HG02623 (cell line): ENCODE measurements around the gene ZBTB7C.

Source experiments
- ATAC-seq: cut with Tn5 transposase; IDR thresholded peaks from one replicate; pipeline ENCODE4 v1.9.1; 2021; ENCODE audit warnings: moderate library complexity; ENCODE audit not compliant: unreplicated experiment

Gene ZBTB7C

DNA sequence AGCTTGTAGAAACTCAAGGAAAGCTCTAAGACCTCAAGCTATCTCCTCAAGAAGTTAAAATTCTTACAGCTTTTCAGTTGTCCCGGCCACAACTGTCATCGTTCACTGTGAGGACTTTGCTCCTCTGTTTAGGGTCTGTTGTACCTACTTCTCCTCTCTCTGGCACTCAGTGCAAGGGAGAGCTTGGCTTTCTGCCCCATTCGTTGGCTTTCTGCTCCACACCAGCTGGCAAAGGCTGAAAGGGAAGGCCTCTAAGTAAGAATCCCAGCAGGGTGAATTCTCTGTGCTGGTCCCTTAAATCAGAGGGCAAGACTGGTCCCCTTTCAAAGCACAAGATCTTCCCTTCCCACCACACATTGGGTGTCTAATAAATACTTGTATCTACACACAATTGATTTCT, 17.3 kb downstream of the ZBTB7C start:
- ATAC-seq = no peak

- ATAC-seq = no peak
Measured at GRCh38 chr18:48390641-48391040, 18.5 kb downstream of the ZBTB7C start.

- ATAC-seq = no peak
Measured at GRCh38 chr18:48388478-48388877, 20.7 kb downstream of the ZBTB7C start.

- no peak for ATAC-seq
Measured at GRCh38 chr18:48387300-48387699, 21.9 kb downstream of the ZBTB7C start.

DNA sequence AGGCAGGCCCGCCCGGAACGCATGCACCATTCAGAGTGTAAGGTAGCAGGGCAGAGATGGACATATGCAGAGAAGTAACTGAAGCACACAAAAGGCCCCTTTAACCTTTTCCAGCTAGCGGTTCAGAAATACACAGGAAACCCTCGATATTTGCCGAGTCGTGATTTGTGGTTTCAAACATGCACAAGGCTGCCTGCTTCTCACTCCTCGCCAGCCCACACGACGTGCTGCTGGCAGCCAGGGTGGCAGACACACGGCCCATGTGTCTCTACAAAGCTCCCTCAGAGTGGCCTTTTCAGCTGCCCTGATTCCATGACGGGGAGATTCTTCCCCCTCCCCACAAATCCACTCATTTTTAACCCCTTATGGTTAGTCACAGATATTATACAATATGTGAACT, 23.6 kb downstream of the ZBTB7C start:
- no peak for ATAC-seq

- no peak for ATAC-seq
Measured at GRCh38 chr18:48376934-48377333, 32.2 kb downstream of the ZBTB7C start.

DNA sequence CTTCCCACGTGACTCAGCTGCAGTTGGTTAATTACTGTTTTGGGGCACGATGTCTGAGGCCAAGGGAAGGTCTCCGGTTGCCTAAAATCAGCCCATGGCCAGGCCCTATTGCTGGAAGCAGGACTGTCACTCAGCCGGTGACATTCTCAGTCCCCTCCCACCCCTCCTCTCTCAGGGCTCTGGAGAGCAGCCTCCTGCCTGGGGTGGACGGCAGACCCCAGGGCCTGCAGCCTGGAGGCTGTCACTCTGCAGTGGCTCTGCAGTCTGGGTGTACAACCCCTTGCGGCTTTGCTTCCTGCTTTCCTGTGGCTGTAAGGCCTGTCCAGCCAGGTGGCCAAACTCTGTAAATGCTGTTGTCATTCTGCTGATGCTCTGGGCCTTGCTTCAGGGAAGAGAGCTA, 32.8 kb downstream of the ZBTB7C start:
- ATAC-seq = no peak

DNA sequence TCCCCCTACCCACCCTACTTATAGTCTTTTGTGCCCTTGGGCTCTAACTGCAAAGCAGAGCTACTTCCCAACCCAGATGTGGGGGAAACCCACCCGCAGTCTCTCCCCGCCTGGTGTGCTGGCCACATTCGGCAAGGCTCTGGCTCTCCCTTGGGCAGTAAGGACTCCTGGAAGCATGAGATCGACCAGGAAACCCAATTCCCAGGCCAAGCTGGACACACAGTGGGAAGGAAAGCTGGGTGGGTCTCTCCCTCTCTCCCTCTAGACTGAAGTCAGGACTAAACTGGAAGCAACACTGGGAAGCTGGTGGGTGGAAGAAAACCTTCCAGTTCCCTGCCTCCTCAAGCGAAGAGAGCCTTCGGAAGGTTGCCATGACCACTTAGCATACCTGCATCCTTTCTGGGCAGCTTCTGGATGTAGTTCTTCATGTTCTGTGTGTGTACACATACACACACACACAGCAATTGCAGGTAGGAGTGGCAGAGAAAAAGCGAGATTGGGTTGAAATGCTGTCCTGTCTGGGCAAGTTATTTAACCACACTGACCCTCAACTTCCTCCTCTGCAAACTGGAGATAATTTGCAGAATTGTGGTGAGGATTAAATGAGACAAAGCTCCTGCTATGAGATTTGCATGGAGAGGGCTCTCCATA, 33.9 kb downstream of the ZBTB7C start:
- no peak for ATAC-seq

DNA sequence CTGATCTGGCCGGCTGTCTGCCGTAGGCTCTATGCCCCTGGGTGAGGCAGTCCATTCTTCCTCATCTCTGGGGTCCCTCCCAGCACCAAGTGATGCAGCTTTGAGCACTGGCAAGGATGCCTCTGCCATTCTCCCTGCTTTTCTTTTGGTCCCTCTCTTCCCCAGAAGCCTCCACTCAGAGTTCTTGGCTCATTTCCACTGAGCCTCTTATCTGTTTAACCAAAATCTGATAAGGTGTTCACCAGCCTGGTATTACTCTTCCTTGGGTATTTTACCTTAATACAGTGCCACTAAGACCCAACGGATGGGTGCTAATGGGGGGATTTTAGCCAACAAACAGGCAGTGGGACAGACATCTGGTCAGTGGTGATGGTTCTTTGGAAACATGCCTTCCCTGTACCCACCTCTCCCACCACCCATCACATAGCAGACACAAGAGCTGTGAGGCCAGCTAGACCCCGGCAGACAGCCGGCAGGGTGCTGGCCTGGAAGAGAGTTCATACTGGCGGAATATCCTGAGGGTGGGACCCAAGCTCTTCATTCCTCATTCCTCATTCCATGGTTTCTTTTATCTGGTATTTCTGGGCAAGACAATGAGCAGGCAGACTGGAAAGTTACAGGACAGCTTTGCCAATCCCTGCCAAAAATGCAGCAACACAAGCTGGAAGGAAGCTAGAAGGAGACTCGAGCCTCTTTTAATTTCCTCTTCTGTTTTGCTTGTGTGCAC, 34.6 kb downstream of the ZBTB7C start:
- ATAC-seq = no peak

- no peak for ATAC-seq
Measured at GRCh38 chr18:48371854-48372602, 37.2 kb downstream of the ZBTB7C start.

DNA sequence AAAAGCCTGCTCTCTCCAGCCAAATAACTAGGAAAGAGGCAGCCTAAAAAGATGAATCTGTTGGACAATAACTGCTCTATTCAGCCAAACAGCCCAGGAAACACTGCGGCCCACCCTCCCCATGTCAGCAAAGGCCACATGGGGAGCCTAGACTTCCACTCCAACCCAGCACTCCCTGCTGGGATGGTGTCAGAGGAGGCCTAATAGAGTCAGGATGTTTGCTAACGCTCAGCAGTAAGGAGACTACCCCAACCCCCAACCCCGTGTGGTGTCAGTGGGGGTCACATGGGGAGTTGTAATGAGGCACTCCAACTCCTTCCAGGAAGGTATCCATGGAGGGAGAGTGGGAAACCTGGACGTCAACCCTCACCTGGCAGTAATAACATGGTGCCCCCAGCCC, 41.6 kb downstream of the ZBTB7C start:
- no peak for ATAC-seq

GRCh38 chr18:48365965-48366364, 43.2 kb downstream of the ZBTB7C start:
- no peak for ATAC-seq

DNA sequence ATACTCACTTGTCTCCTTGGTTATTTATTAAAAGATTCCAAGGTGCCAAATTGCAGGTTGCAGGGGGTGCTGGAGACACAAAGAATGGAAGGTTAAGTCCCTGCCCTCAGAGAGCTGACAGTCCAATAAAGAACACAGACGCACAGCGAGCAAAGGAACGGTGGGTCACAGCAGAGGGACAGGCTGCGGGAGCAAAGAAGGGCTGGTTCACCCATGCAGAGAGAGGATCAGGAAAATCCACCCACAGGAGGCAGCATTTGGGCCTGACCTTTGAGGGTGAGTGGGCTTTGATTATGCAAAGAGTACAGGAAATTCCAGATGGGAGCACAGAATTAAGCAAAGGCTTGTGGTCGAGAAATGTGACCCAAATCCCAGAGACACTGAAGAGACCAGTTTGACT, 45.0 kb downstream of the ZBTB7C start:
- no peak for ATAC-seq

- no peak for ATAC-seq
Measured at GRCh38 chr18:48363175-48363574, 46.0 kb downstream of the ZBTB7C start.

GRCh38 chr18:48361801-48362200, 47.4 kb downstream of the ZBTB7C start:
- ATAC-seq = no peak

GRCh38 chr18:48360376-48361021, 48.7 kb downstream of the ZBTB7C start:
- no peak for ATAC-seq

GRCh38 chr18:48359626-48360025, 49.6 kb downstream of the ZBTB7C start:
- ATAC-seq = no peak

GRCh38 chr18:48358868-48359267, 50.3 kb downstream of the ZBTB7C start:
- ATAC-seq = no peak

GRCh38 chr18:48356909-48357631, 52.1 kb downstream of the ZBTB7C start:
- no peak for ATAC-seq

DNA sequence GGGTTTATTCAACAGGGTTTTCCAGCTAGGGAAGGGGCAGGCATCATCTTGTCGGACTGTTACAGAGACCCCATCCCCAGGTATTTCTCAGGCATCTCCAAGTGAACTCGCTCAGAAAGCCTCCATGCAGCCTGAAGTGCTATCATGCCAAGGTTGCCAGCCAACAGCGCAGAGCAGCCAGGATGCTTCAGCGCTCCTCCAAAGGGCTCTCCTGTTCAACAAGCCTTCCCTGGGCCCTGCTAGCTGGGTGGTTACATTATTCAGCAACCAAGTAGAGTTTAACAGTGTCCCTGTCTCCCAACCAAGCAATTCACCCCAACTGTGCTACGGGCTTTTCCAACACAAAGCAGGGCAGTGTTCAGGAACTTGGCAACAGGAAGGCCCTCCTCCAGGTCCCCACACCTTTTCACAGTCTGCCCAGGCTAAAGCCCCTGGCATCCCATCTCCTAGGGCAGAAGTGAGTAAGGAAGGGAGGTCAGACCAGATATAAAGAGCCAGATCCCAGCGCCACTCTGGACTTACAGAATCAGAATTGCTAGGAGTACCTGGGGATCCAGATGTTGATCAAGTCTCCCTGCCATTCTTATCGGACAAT, 52.9 kb downstream of the ZBTB7C start:
- no peak for ATAC-seq
